ENCODE measurements around the gene DNAAF8. TPM values are rescaled to one million over a fixed set of nuclear protein-coding genes. Genes with fewer than 3 reads are reported as not detected.

The DNAAF8 gene
- polyA plus RNA-seq, 3 donors, result 0.04 to 0.36 TPM; not detected in 1

GRCh38 chr16:4692460-4693295 is 41.7 kb upstream of the DNAAF8 start:
- peak; percentile 45 to 77 (median 66) for DNase-seq
- peaks cover 0 to 1% (median 0%) of the 10 kb centered on the region in 3 donors for H3K27me3 Mint-ChIP-seq (ENCODE audit: low read depth in 3 of 3)
- Histone ChIP-seq H3K36me3 (replicated peaks in 1 of 2; ENCODE audit: control insufficient read depth in 1 of 2, insufficient read depth in 2 of 2, low read length in 2 of 2) (peaks cover 45 to 48% of the 10 kb centered on the region in 2 donors), H3K4me2 (replicated peaks; ENCODE audit: extremely low read depth, low read length, poor library complexity, severe bottlenecking) (peak overlapping the region; percentile 97), H2AFZ (ENCODE audit: insufficient read depth, low read depth, low read length, poor library complexity, severe bottlenecking) (peak overlapping the region; percentile 88), H4K20me1 (ENCODE audit: insufficient read depth, low read length) (peaks cover 34% of the 10 kb centered on the region), H3K4me3 (replicated peaks in 1 of 3; ENCODE audit: low read depth in 2 of 3, low read length in 3 of 3) (peak overlapping the region; percentile 54 to 97 (median 65)), H3K9ac (ENCODE audit: insufficient read depth, low read length, poor library complexity, severe bottlenecking) (peak overlapping the region; percentile 78), H3K9me3 (replicated peaks in 1 of 2; ENCODE audit: control insufficient read depth in 1 of 2, insufficient read depth in 1 of 2, low read length in 2 of 2) (no peaks in the 10 kb centered on the region), H3K4me1 (ENCODE audit: control insufficient read depth in 1 of 2, insufficient read depth in 2 of 2, low read length in 2 of 2) (peaks cover 50 to 63% of the 10 kb centered on the region in 2 donors), H3K79me2 (ENCODE audit: insufficient read depth, low read length) (peaks cover 35% of the 10 kb centered on the region), H3K27me3 (ENCODE audit: control insufficient read depth in 2 of 2, insufficient read depth in 2 of 2, low read length in 2 of 2) (no peaks in the 10 kb centered on the region), H3K27ac (ENCODE audit: low read depth in 1 of 2, low read length in 2 of 2) (peak overlapping the region; percentile 61 to 88)
- peak overlapping the region; percentile 80 to 86 for H3K4me3 Mint-ChIP-seq
- peaks cover 22 to 50% of the 10 kb centered on the region in 2 donors for H3K36me3 Mint-ChIP-seq
- WGBS (ENCODE audit: insufficient coverage), result 9% methylated on average over 26 of the region's 31 CpGs
- H3K27ac Mint-ChIP-seq, result peak overlapping the region; percentile 78 to 91 (median 88)
- peaks cover 45% of the 10 kb centered on the region for H3K4me1 Mint-ChIP-seq
- intact Hi-C loops (cut with micrococcal nuclease), result loop anchor here (2.0 to 5.0 kb wide), 2 partner anchors 42 to 65 kb away; partner anchors contain the start of genes ANKS3 (in 1 of the 2) and DNAAF8 (in 1 of the 2)
- H3K9me3 Mint-ChIP-seq, result no peaks in the 10 kb centered on the region
- no peak for TF ChIP-seq CTCF (IDR thresholded peaks at IDR 0.05)

- Histone ChIP-seq H3K27ac (ENCODE audit: low read depth in 1 of 2, low read length in 2 of 2) (peak within 1 kb of the TSS; percentile 61 to 88), H3K4me1 (ENCODE audit: control insufficient read depth in 1 of 2, insufficient read depth in 2 of 2, low read length in 2 of 2) (peaks cover 50 to 63% of the 10 kb centered on the region in 2 donors), H3K9me3 (replicated peaks in 1 of 2; ENCODE audit: control insufficient read depth in 1 of 2, insufficient read depth in 1 of 2, low read length in 2 of 2) (no peaks in the 10 kb centered on the region), H2AFZ (ENCODE audit: insufficient read depth, low read depth, low read length, poor library complexity, severe bottlenecking) (peak within 1 kb of the TSS; percentile 88), H3K9ac (ENCODE audit: insufficient read depth, low read length, poor library complexity, severe bottlenecking) (peak within 1 kb of the TSS; percentile 90), H3K36me3 (replicated peaks in 1 of 2; ENCODE audit: control insufficient read depth in 1 of 2, insufficient read depth in 2 of 2, low read length in 2 of 2) (peaks cover 45 to 46% of the 10 kb centered on the region in 2 donors), H3K79me2 (ENCODE audit: insufficient read depth, low read length) (peaks cover 35% of the 10 kb centered on the region), H3K4me3 (replicated peaks in 1 of 3; ENCODE audit: low read depth in 2 of 3, low read length in 3 of 3) (peak within 1 kb of the TSS; percentile 67 to 97 (median 83)), H4K20me1 (ENCODE audit: insufficient read depth, low read length) (peaks cover 34% of the 10 kb centered on the region), H3K4me2 (replicated peaks; ENCODE audit: extremely low read depth, low read length, poor library complexity, severe bottlenecking) (peak within 1 kb of the TSS; percentile 97), H3K27me3 (ENCODE audit: control insufficient read depth in 2 of 2, insufficient read depth in 2 of 2, low read length in 2 of 2) (no peaks in the 10 kb centered on the region)
- peaks cover 45% of the 10 kb centered on the region for H3K4me1 Mint-ChIP-seq
- H3K36me3 Mint-ChIP-seq, result peaks cover 19 to 50% of the 10 kb centered on the region in 2 donors
- peak within 1 kb of the TSS; percentile 80 to 86 for H3K4me3 Mint-ChIP-seq
- no peaks in the 10 kb centered on the region for H3K9me3 Mint-ChIP-seq
- intact Hi-C loops (cut with micrococcal nuclease), result loop anchor here (2.0 to 5.0 kb wide), 2 partner anchors 41 to 66 kb away; partner anchors contain the start of genes ANKS3 (in 1 of the 2) and DNAAF8 (in 1 of the 2)
- H3K27me3 Mint-ChIP-seq (ENCODE audit: low read depth in 3 of 3), result peaks cover 0 to 1% (median 0%) of the 10 kb centered on the region in 3 donors
- DNase-seq, result peak; percentile 92 to 94 (median 94)
- peak; percentile 27 for TF ChIP-seq CTCF (IDR thresholded peaks at IDR 0.05)
- H3K27ac Mint-ChIP-seq, result peak within 1 kb of the TSS; percentile 78 to 91 (median 88)
- WGBS (ENCODE audit: insufficient coverage), result under 1% methylated on average over 91 of the region's 91 CpGs
These were observed 40.9 kb upstream of the DNAAF8 start, which contains the start of gene NUDT16L1 for GRCh38 chr16:4693296-4693955. NUDT16L1 (plus strand) TSS chr16:4693562; CDS start chr16:4693727, 165 bp downstream.
